ENCODE data around the gene PLN.

DNA sequence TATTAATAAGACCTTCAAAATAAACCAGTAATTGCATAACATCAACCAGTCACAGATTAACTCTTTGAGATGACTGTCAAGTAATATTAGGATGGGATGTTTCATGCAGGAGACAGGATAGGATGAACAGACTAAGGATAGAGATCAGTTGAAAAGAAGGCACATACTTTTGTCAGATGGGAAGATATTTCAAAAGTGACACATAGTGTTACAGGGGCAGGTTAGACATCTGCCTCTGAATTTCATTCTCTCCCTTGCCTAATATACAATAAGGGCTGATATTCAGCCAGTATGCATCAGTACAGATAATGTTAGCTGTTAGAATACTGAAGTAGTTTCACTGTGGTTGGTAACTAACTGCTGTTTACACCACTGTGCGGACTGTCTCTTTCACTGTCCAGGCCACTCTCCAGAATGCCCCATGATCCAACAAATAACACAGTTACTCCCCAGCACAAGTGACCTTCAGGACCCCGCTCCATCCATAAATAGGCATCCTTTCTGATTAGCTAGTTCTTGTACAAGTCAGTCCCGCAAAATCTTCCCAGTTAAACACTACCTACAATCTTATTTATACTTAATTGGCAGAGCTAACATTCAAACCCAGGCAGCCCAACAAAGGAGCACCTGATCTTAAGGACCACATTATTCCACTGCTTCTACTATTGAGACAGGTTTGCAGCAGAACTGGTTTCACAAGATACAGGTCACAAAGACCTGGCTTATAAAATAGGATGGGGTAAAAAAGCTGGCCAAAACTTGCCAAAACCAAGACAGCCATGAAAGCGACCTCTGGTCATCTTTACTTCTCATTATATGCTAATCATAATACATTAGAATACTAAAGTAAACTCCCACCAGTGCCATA lies 21.9 kb upstream of the PLN start:
- TF ChIP-seq, protein P1, sequence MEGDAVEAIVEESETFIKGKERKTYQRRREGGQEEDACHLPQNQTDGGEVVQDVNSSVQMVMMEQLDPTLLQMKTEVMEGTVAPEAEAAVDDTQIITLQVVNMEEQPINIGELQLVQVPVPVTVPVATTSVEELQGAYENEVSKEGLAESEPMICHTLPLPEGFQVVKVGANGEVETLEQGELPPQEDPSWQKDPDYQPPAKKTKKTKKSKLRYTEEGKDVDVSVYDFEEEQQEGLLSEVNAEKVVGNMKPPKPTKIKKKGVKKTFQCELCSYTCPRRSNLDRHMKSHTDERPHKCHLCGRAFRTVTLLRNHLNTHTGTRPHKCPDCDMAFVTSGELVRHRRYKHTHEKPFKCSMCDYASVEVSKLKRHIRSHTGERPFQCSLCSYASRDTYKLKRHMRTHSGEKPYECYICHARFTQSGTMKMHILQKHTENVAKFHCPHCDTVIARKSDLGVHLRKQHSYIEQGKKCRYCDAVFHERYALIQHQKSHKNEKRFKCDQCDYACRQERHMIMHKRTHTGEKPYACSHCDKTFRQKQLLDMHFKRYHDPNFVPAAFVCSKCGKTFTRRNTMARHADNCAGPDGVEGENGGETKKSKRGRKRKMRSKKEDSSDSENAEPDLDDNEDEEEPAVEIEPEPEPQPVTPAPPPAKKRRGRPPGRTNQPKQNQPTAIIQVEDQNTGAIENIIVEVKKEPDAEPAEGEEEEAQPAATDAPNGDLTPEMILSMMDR (IDR thresholded peaks at IDR 0.05) = no peak
- TF ChIP-seq POLR2AphosphoS5 (IDR thresholded peaks at IDR 0.05) = no peak

All from suprapubic skin (tissue), 3 donors.